Measurements from ENCODE around the gene MFSD11.

The MFSD11 gene

DNA sequence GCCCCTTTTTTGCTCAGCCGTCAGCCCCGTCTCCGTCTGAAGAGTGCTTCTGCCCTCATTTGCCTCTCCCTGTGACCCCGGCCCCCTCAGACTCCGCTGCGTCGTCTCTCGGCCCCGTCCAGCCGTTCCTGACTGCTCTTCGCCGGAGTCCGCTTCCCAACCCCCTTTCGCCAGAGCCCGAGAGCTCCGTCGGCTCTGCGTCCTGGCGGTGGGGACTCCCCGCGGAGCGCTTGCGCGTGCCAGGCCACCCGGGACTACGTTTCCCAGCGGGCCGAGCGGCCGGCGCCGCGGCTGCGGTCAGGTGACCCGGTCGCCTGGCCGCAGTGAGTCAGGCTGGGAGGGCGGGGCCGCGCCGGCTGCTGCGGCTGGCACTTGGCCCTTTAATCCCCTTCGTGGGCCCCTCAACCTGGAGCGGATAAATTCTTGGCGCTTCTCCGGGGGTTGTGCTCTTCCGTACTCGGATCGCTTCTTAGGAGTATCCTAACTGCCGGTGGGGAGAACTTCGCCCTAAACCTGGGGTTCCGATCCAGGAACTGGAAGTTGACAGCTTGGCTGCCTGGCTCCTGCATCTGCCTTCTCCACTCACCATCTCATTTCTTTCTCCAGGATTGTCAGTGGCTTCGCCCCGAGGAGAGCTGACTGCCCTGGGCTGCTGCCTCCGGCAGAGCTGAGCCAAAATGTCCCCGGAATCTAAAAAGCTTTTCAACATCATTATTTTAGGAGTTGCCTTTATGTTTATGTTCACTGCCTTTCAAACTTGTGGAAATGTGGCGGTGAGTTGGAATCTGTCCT, at the start of gene MFSD11:
Gene MFSD11 (plus strand): TSS at position 444 of the 792 bp plus-strand sequence. CDS start 234 bp downstream, at position 678.
- Histone ChIP-seq H2AFZ (ENCODE audit: low read length) (peak within 1 kb of the TSS; percentile 87), H4K20me1 (ENCODE audit: insufficient read depth, low read length, poor library complexity, severe bottlenecking) (peaks cover 49% of the 10 kb centered on the region), H3K36me3 (ENCODE audit: insufficient read depth, low read length) (peaks cover 37% of the 10 kb centered on the region)

DNA sequence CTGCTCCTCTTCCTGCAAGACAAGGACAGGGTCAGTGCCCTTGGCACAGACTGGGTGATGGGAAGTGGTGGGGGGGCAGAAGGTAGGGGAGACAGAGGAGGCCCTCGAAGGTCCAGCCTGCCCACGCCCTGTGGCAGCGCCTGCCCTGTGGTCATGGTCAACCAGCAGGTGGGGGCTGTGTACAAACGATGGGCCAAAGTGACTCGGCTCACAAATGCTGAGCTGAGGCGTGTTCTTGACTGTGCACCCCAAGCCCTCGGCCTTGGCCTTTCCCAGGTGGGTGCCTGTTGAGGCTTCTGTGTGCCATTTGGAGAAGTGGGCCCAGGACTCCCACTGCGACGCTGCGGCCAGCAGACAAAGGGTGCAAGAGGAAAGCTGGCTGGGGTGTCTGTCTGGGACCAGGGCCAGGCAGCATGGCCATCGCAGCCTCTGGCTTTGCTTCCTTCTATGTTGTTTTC, 49.7 kb upstream of the MFSD11 start:
- Histone ChIP-seq H3K79me2 (ENCODE audit: insufficient read depth, low read length) (no peaks in the 10 kb centered on the region), H3K27me3 (ENCODE audit: insufficient read depth, low read length, poor library complexity, severe bottlenecking) (no peaks in the 10 kb centered on the region), H3K4me1 (ENCODE audit: insufficient read depth, low read length, poor library complexity, severe bottlenecking) (peaks cover 4% of the 10 kb centered on the region), H3K4me3 (ENCODE audit: low read length, poor library complexity, severe bottlenecking) (no peak overlapping the region), H4K20me1 (ENCODE audit: insufficient read depth, low read length, poor library complexity, severe bottlenecking) (no peaks in the 10 kb centered on the region), H3K9me3 (ENCODE audit: insufficient read depth, low read depth, low read length) (no peaks in the 10 kb centered on the region), H3K36me3 (ENCODE audit: insufficient read depth, low read length) (no peaks in the 10 kb centered on the region), H3F3A (ENCODE audit: low read depth) (no peaks in the 10 kb centered on the region), H3K9ac (ENCODE audit: low read depth, low read length, poor library complexity, severe bottlenecking) (no peak overlapping the region), H2AFZ (ENCODE audit: low read length) (no peak overlapping the region), H3K9me2 (replicated peaks; ENCODE audit: low read depth, low read length) (no peaks in the 10 kb centered on the region), H3K4me2 (ENCODE audit: low read depth, low read length, poor library complexity, severe bottlenecking) (no peak overlapping the region)
- TF ChIP-seq EZH2phosphoT487 (IDR thresholded peaks at IDR 0.05; ENCODE audit: borderline replicate concordance): no peak
- TF ChIP-seq, protein P1, sequence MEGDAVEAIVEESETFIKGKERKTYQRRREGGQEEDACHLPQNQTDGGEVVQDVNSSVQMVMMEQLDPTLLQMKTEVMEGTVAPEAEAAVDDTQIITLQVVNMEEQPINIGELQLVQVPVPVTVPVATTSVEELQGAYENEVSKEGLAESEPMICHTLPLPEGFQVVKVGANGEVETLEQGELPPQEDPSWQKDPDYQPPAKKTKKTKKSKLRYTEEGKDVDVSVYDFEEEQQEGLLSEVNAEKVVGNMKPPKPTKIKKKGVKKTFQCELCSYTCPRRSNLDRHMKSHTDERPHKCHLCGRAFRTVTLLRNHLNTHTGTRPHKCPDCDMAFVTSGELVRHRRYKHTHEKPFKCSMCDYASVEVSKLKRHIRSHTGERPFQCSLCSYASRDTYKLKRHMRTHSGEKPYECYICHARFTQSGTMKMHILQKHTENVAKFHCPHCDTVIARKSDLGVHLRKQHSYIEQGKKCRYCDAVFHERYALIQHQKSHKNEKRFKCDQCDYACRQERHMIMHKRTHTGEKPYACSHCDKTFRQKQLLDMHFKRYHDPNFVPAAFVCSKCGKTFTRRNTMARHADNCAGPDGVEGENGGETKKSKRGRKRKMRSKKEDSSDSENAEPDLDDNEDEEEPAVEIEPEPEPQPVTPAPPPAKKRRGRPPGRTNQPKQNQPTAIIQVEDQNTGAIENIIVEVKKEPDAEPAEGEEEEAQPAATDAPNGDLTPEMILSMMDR (conservative IDR thresholded peaks at IDR 0.05; ENCODE audit: low read length): no peak

More for the DNA sequence above, at the start of gene MFSD11:
- peaks cover 8% of the 10 kb centered on the region for H3F3A ChIP-seq (ENCODE audit: low read depth)
- TF ChIP-seq EZH2phosphoT487 (IDR thresholded peaks at IDR 0.05; ENCODE audit: borderline replicate concordance): no peak
- TF ChIP-seq, protein P1 (conservative IDR thresholded peaks at IDR 0.05; ENCODE audit: low read length): no peak
- H3K4me3 ChIP-seq (ENCODE audit: low read length, poor library complexity, severe bottlenecking): peak within 1 kb of the TSS; percentile 99
- peak within 1 kb of the TSS; percentile 91 for H3K4me2 ChIP-seq (ENCODE audit: low read depth, low read length, poor library complexity, severe bottlenecking)
- no peaks in the 10 kb centered on the region for H3K9me3 ChIP-seq (ENCODE audit: insufficient read depth, low read depth, low read length)
- H3K27me3 ChIP-seq (ENCODE audit: insufficient read depth, low read length, poor library complexity, severe bottlenecking): peaks cover 19% of the 10 kb centered on the region
- H3K9ac ChIP-seq (ENCODE audit: low read depth, low read length, poor library complexity, severe bottlenecking): peak within 1 kb of the TSS; percentile 100
- peaks cover 76% of the 10 kb centered on the region for H3K79me2 ChIP-seq (ENCODE audit: insufficient read depth, low read length)
- H3K4me1 ChIP-seq (ENCODE audit: insufficient read depth, low read length, poor library complexity, severe bottlenecking): peaks cover 58% of the 10 kb centered on the region
- no peaks in the 10 kb centered on the region for H3K9me2 ChIP-seq (replicated peaks; ENCODE audit: low read depth, low read length)

DNA sequence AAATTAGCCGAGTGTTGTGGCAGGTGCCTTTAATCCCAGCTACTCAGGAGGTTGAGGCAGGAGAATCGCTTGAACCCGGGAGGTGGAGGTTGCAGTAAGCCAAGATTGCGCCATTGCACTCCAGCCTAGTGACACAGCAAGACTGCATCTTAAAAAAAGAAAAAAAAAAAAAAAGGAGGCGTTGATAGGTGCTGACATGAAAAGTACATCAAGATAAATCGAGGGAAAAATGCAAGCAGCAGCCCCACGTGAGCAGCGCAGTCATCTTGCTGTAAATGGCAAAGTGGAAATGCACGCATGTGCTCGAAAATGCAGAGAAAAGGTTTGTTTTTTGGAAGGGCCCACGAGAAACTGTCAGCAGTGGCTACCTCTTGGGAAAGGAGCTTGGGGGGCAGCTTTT, 48.1 kb upstream of the MFSD11 start:
- Histone ChIP-seq H3K4me1 (ENCODE audit: insufficient read depth, low read length, poor library complexity, severe bottlenecking) (no peaks in the 10 kb centered on the region), H3K27me3 (ENCODE audit: insufficient read depth, low read length, poor library complexity, severe bottlenecking) (no peaks in the 10 kb centered on the region), H3K79me2 (ENCODE audit: insufficient read depth, low read length) (no peaks in the 10 kb centered on the region)

More for the DNA sequence above, 48.1 kb upstream of the MFSD11 start:
- Histone ChIP-seq H3K9me2 (replicated peaks; ENCODE audit: low read depth, low read length) (no peaks in the 10 kb centered on the region), H4K20me1 (ENCODE audit: insufficient read depth, low read length, poor library complexity, severe bottlenecking) (no peaks in the 10 kb centered on the region), H3K4me3 (ENCODE audit: low read length, poor library complexity, severe bottlenecking) (no peak overlapping the region), H3K36me3 (ENCODE audit: insufficient read depth, low read length) (no peaks in the 10 kb centered on the region), H3K9me3 (ENCODE audit: insufficient read depth, low read depth, low read length) (no peaks in the 10 kb centered on the region), H3K9ac (ENCODE audit: low read depth, low read length, poor library complexity, severe bottlenecking) (no peak overlapping the region), H3F3A (ENCODE audit: low read depth) (no peaks in the 10 kb centered on the region), H3K4me2 (ENCODE audit: low read depth, low read length, poor library complexity, severe bottlenecking) (no peak overlapping the region), H2AFZ (ENCODE audit: low read length) (no peak overlapping the region)
- TF ChIP-seq, protein P1 (conservative IDR thresholded peaks at IDR 0.05; ENCODE audit: low read length): no peak
- TF ChIP-seq EZH2phosphoT487 (IDR thresholded peaks at IDR 0.05; ENCODE audit: borderline replicate concordance): no peak

Data from Loucy (cell line).